ENCODE results near the gene ZNF200. TPM values are rescaled to one million over a fixed set of nuclear protein-coding genes. Genes with fewer than 3 reads are reported as not detected.

Gene ZNF200
- total and polyA plus RNA-seq, 2 experiments from 2014 or later = 4.6 to 12.5 TPM

GRCh38 chr16:3266873-3267537, 32.0 kb upstream of the ZNF200 start:
- TF ChIP-seq CTCF (IDR thresholded peaks at IDR 0.05; ENCODE audit: poor library complexity) = peak; percentile 33
- no peak for TF ChIP-seq EZH2phosphoT487 (IDR thresholded peaks at IDR 0.05; ENCODE audit: low read depth, severe bottlenecking, unreplicated experiment)
- TF ChIP-seq EZH2 (IDR thresholded peaks at IDR 0.05; ENCODE audit: borderline replicate concordance) = no peak
- DNase-seq (ENCODE audit: low spot score) = peak; percentile 30
- WGBS (ENCODE audit: low lambda C conversion rate, missing lambda C conversion rate) = 56% methylated on average over 5 of the region's 5 CpGs
- H4K20me1 ChIP-seq (ENCODE audit: insufficient read depth, poor library complexity, severe bottlenecking) = no peaks in the 10 kb centered on the region
- peaks cover 9% of the 10 kb centered on the region for H3K4me1 ChIP-seq (ENCODE audit: insufficient read depth)
- H3K27ac ChIP-seq = no peak overlapping the region
- no peak overlapping the region for H2AFZ ChIP-seq
- no peaks in the 10 kb centered on the region for H3K27me3 ChIP-seq
- H3K79me2 ChIP-seq = no peaks in the 10 kb centered on the region
- no peak overlapping the region for H3K4me3 ChIP-seq
- no peaks in the 10 kb centered on the region for H3K36me3 ChIP-seq (replicated peaks; ENCODE audit: insufficient read depth, low read depth)
- H3K4me2 ChIP-seq = no peak overlapping the region
- H3K9me3 ChIP-seq (ENCODE audit: low read depth) = no peaks in the 10 kb centered on the region
- no peaks in the 10 kb centered on the region for H3K9me2 ChIP-seq (replicated peaks; ENCODE audit: insufficient read depth)

- peak; percentile 97 for DNase-seq (ENCODE audit: low spot score)
- Histone ChIP-seq H2AFZ (peak overlapping the region; percentile 90), H3K4me1 (ENCODE audit: insufficient read depth) (peaks cover 9% of the 10 kb centered on the region), H3K9me3 (ENCODE audit: low read depth) (no peaks in the 10 kb centered on the region), H3K27ac (peak overlapping the region; percentile 90), H3K27me3 (no peaks in the 10 kb centered on the region), H3K4me2 (peak overlapping the region; percentile 85), H3K36me3 (replicated peaks; ENCODE audit: insufficient read depth, low read depth) (no peaks in the 10 kb centered on the region), H3K4me3 (peak overlapping the region; percentile 63), H3K9me2 (replicated peaks; ENCODE audit: insufficient read depth) (no peaks in the 10 kb centered on the region), H4K20me1 (ENCODE audit: insufficient read depth, poor library complexity, severe bottlenecking) (no peaks in the 10 kb centered on the region), H3K79me2 (no peaks in the 10 kb centered on the region)
- TF ChIP-seq CTCF (IDR thresholded peaks at IDR 0.05; ENCODE audit: poor library complexity) = peak; percentile 42
- no peak for TF ChIP-seq EZH2 (IDR thresholded peaks at IDR 0.05; ENCODE audit: borderline replicate concordance)
- WGBS (ENCODE audit: low lambda C conversion rate, missing lambda C conversion rate) = 4% methylated on average over 62 of the region's 77 CpGs
Observed at GRCh38 chr16:3264137-3265036, 29.4 kb upstream of the ZNF200 start.

- no peak overlapping the region for H3K27ac ChIP-seq
- 91% methylated on average over 4 of the region's 4 CpGs for WGBS (ENCODE audit: low lambda C conversion rate, missing lambda C conversion rate)
Observed at GRCh38 chr16:3262517-3262916, 27.6 kb upstream of the ZNF200 start.

More at GRCh38 chr16:3262517-3262916, 27.6 kb upstream of the ZNF200 start:
- no peaks in the 10 kb centered on the region for H3K9me3 ChIP-seq (ENCODE audit: low read depth)
- H3K4me2 ChIP-seq = no peak overlapping the region
- no peaks in the 10 kb centered on the region for H3K27me3 ChIP-seq
- H2AFZ ChIP-seq = no peak overlapping the region
- TF ChIP-seq CTCF (IDR thresholded peaks at IDR 0.05; ENCODE audit: poor library complexity) = no peak
- no peak for TF ChIP-seq EZH2 (IDR thresholded peaks at IDR 0.05; ENCODE audit: borderline replicate concordance)
- TF ChIP-seq EZH2phosphoT487 (IDR thresholded peaks at IDR 0.05; ENCODE audit: low read depth, severe bottlenecking, unreplicated experiment) = no peak
- H3K4me3 ChIP-seq = no peak overlapping the region
- no peaks in the 10 kb centered on the region for H4K20me1 ChIP-seq (ENCODE audit: insufficient read depth, poor library complexity, severe bottlenecking)
- no peaks in the 10 kb centered on the region for H3K9me2 ChIP-seq (replicated peaks; ENCODE audit: insufficient read depth)
- peaks cover 9% of the 10 kb centered on the region for H3K4me1 ChIP-seq (ENCODE audit: insufficient read depth)
- DNase-seq (ENCODE audit: low spot score) = no peak
- no peaks in the 10 kb centered on the region for H3K79me2 ChIP-seq
- no peaks in the 10 kb centered on the region for H3K36me3 ChIP-seq (replicated peaks; ENCODE audit: insufficient read depth, low read depth)

Data from hepatocyte (in vitro differentiated cells).